Psoas muscle (tissue), 8 donors: ENCODE measurements around the gene TWIST1. TPM values are rescaled to one million over a fixed set of nuclear protein-coding genes. Genes with fewer than 3 reads are reported as not detected.
A peak's percentile ranks its signal among the peaks of the same experiment; 100 is the strongest.

Experiments used
- ATAC-seq, 4 donors: fragments of 200-7000 bp; cut with Tn5 transposase; one replicate each; pipeline ENCODE4 v1.9.1; 2020; ENCODE audit warnings: moderate library complexity in 3 of 4, mild to moderate bottlenecking in 2 of 4
- DNase-seq, 2 donors: peaks; one replicate each; pipeline ENCODE4 v3.0.0-alpha.2; 2020
- H3K27ac ChIP-seq: fragments of 200-600 bp; one replicate; pipeline ENCODE4 v1.8.0; 2022
- H3K27me3 ChIP-seq, 3 donors: fragments of 200-600 bp in 1 of 3; one replicate each; pipeline versions ENCODE4 v1.6.1 to v1.8.0; 2013 to 2022; ENCODE audit warnings: low read length in 2 of 3, mild to moderate bottlenecking in 2 of 3, moderate library complexity in 1 of 3; ENCODE audit not compliant: insufficient read depth in 3 of 3
- H3K36me3 ChIP-seq, 2 donors: fragments of 200-600 bp in 1 of 2; one replicate each; pipeline versions ENCODE4 v1.6.1 to v1.8.0; 2013 to 2022; ENCODE audit warnings: low read depth in 1 of 2, mild to moderate bottlenecking in 1 of 2, moderate library complexity in 1 of 2; ENCODE audit not compliant: insufficient read depth in 1 of 2
- H3K4me1 ChIP-seq: fragments of 200-600 bp; one replicate; pipeline ENCODE4 v1.8.0; 2022
- H3K4me3 ChIP-seq: fragments of 200-600 bp; one replicate; pipeline ENCODE4 v1.8.0; 2022; ENCODE audit warnings: mild to moderate bottlenecking
- H3K9me3 ChIP-seq: fragments of 200-600 bp; one replicate; pipeline ENCODE4 v1.8.0; 2022
- WGBS, 3 donors: extraction: QIAGEN DNeasy Blood & Tissue Kit; methylation state at CpG; one replicate each; pipeline versions ENCODE4 v1.1.6 to v1.1.7; 2013; 5-methylcytosine and 5-hydroxymethylcytosine counted together
- intact Hi-C, 2 donors: fragments of 100-400 bp; cut with DNase I; formaldehyde crosslinking; loops; one replicate each; pipeline versions ENCODE4 v1.11.0 to v1.14.2; 2022
- polyA plus RNA-seq, 3 donors: library from polyadenylated mRNA; stranded (reverse); fragments of 200-250 nt; gene quantifications; one replicate each; pipeline ENCODE4 v1.2.3, GENCODE V29; 2013
- total RNA-seq, 4 donors: library from RNA; stranded (reverse); fragmentation: NEBNext Ultra II Directional in 2 of 4; extraction: Animal tissue kit (Norgen Biotek cat#: 25700) in 2 of 4; gene quantifications; one replicate each; pipeline versions ENCODE4 v1.2.1 to v1.2.4, GENCODE V29; 2021 to 2023
- TF ChIP-seq, protein P1 (sequence below): fragments of 200-600 bp; IDR thresholded peaks from one replicate; pipeline ENCODE4 v1.8.0; 2022; ENCODE audit warnings: antibody characterized with exemption
- donor health status: healthy with polysubstance abuse.
- donor health status: DM: no; HTN: no; CAD: no; lungs with moderate emphysema.
- donor health status: Bipolar disorder and iron deficiency.
- donor health status: healthy.
- donor health status: DM: yes; HTN: yes; CAD: no.
- donor health status: DM: no; HTN: no; CAD: no.
- donor health status: DM: no; HTN: no; CAD: no.
- donor health status: DM: yes; HTN: yes; CAD: no.

Gene TWIST1
- total and polyA plus RNA-seq, 7 donors, result 0.20 to 1.1 (median 0.39) TPM; not detected in 1

DNA sequence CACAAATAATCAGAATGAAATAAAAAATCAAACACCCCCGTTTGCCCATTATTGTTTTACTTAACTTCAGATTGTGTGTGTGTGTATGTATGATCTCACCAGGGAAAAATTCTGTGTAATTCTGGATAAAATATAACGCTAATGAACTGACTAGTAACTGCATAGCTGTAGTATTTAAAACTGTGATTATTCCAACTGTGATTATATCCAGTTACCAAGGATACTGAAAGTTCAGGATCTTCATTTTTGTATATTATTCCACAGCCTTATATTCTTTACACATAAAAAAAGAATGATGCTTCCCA lies 2.9 kb downstream of the TWIST1 start:
- H3K36me3 ChIP-seq, result no peaks in the 10 kb centered on the region
- H3K27me3 ChIP-seq, result peaks cover 5 to 98% (median 31%) of the 10 kb centered on the region in 3 donors
- TF ChIP-seq, protein P1, sequence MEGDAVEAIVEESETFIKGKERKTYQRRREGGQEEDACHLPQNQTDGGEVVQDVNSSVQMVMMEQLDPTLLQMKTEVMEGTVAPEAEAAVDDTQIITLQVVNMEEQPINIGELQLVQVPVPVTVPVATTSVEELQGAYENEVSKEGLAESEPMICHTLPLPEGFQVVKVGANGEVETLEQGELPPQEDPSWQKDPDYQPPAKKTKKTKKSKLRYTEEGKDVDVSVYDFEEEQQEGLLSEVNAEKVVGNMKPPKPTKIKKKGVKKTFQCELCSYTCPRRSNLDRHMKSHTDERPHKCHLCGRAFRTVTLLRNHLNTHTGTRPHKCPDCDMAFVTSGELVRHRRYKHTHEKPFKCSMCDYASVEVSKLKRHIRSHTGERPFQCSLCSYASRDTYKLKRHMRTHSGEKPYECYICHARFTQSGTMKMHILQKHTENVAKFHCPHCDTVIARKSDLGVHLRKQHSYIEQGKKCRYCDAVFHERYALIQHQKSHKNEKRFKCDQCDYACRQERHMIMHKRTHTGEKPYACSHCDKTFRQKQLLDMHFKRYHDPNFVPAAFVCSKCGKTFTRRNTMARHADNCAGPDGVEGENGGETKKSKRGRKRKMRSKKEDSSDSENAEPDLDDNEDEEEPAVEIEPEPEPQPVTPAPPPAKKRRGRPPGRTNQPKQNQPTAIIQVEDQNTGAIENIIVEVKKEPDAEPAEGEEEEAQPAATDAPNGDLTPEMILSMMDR, result no peak
- no peaks in the 10 kb centered on the region for H3K9me3 ChIP-seq
- H3K4me1 ChIP-seq, result no peaks in the 10 kb centered on the region
- no peak overlapping the region for H3K27ac ChIP-seq
- 29 to 38% (median 34%) methylated on average over 2 of the region's 2 CpGs for WGBS, 3 donors
- intact Hi-C loops, result no loop called here
- ATAC-seq, result no peak
- DNase-seq, result no peak
- no peak overlapping the region for H3K4me3 ChIP-seq

DNA sequence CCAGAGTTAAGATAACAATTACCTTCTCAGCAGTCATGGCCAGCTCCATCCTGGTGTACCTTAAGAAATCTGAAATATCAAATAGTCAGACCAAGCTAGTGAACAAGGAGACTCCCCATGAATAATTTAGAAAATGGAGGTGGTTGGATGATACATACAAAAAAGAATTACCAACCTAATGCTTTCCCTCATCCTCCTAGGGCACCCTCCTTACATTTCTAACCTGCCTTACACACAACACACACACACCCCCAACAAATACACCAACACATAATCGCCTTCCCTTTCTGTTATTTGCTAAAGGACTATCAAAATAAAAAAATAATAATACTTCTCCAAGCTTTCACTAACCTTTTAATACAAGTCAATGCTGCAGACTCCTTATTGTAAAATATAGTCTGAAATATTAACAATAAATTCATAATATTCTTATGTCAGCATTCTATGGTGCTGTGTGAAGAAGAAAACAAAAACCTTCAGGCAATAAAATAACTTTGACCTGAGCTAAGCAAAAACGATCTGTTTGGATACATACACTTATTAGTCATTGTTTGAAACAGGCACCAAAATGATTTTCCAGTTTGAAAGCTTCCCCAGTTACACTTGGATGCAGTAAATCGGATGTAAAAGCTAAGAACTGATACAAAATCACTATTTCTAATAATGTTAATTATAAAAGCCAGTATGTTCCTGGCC lies 3.4 kb downstream of the TWIST1 start:
- DNase-seq, result no peak
- 44 to 45% (median 44%) methylated on average over 3 of the region's 3 CpGs for WGBS, 3 donors
- Histone ChIP-seq H3K27ac (no peak overlapping the region), H3K36me3 (no peaks in the 10 kb centered on the region), H3K4me3 (no peak overlapping the region), H3K4me1 (no peaks in the 10 kb centered on the region), H3K27me3 (peaks cover 10 to 98% (median 30%) of the 10 kb centered on the region in 3 donors), H3K9me3 (no peaks in the 10 kb centered on the region)
- TF ChIP-seq, protein P1, result no peak
- intact Hi-C loops, result no loop called here
- ATAC-seq, result no peak

- DNase-seq (no peak), ATAC-seq (no peak)
- H3K27me3 ChIP-seq, result peaks cover 13 to 96% (median 28%) of the 10 kb centered on the region in 3 donors
- no peaks in the 10 kb centered on the region for H3K36me3 ChIP-seq
- WGBS, 3 donors, result 49 to 53% (median 52%) methylated on average over 4 of the region's 4 CpGs
- no peaks in the 10 kb centered on the region for H3K9me3 ChIP-seq
- intact Hi-C loops, result no loop called here
- TF ChIP-seq, protein P1, result no peak
- H3K4me1 ChIP-seq, result no peaks in the 10 kb centered on the region
- no peak overlapping the region for H3K4me3 ChIP-seq
- no peak overlapping the region for H3K27ac ChIP-seq
Observed at GRCh38 chr7:19113002-19113350, 4.5 kb downstream of the TWIST1 start.

DNA sequence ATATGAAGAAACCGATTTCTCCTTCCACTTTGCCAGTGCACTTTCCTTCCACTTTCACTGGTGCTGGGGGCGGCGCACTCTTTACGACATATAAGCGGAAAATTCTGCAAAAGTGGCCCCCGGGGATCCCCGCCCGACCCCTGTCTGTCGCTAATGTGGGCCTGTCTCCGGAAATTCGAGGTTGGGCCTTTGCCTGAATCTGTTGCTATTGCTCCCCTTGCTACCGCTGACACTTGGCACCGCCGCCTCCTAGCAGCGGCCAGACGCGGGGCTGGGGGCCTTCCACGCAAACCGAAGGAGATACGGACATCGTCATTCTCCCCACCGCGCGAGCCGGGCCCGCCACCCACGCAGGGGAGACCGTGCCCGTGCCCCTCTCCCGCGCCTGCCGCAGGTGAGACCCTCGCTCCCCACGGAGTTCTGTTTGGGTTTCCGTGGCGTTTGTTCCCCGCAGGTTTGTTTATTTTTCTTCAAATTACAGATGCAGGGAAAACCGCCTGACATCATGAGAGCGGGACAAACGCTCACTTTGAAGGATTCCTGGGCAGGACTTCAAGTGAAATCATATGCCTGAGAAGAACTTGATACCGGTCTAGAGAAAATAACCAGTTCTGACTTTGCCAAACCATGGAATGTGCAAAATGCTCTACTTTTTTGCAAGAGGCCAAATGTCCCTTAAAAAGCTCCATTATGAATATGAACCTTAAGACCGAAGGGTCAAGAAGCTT lies 5.0 kb downstream of the TWIST1 start:
- Histone ChIP-seq H3K9me3 (no peaks in the 10 kb centered on the region), H3K27ac (no peak overlapping the region), H3K27me3 (peaks cover 13 to 96% (median 26%) of the 10 kb centered on the region in 3 donors), H3K4me3 (peak overlapping the region; percentile 6), H3K4me1 (no peaks in the 10 kb centered on the region), H3K36me3 (no peaks in the 10 kb centered on the region)
- DNase-seq (peak in 1 of 2 donors; percentile 24), ATAC-seq (no peak)
- intact Hi-C loops, result no loop called here
- TF ChIP-seq, protein P1, result no peak
- WGBS, 3 donors, result 21 to 25% (median 24%) methylated on average over 41 to 42 of the region's 42 CpGs
